Fibroblast of skin of scalp (primary cell): ENCODE results near the gene ADAM30.
"Not testable (repeated sequence)": the region's sequence is repeated elsewhere in the genome, so short reads cannot be mapped to it uniquely, and the experiment has no call there.

Experiments used
- DNase-seq: peaks from one replicate; pipeline ENCODE4 v3.0.0-alpha.2; 2013

The ADAM30 gene

DNA sequence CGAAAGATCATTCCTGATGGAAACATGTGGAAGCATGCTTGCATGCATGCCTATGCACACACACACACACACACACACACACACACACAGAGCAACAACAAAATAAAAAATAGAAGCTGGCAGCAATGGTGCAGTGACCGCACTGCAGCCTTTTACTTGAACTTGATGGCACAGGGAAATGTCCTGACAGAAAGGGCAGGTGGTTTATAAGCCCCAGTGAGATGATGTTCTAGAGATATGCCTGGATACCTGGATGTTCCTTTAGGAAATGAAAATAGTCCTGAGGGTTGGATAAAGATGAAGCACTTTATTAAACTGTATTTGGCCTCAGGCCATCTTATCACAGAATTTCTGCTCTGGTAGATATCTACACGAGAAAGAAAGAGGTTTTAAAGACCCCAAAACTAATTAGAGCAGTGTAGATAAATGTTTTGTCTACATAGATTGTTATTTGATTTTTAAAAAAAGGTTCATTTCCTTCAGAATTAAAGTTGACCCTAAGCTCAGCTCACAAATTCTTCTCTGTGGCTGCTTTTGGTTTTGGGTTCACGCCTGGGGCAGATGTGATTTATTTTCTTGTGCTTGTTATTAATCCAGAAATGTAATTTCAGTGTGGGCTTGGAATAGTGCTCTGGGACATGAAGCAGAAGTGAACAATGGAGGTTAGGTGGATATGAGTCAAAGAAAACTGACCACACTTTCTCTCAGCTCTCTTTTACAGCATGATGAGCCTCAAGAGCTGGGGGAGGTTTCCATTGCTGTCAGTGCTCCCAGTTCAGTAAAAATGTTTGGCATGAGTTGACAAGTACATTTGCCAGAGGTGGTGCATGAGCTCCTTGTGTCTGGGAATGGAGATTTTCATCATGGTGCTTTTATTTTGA is 22.9 kb downstream of the ADAM30 start:
- DNase-seq, result peak; percentile 69

DNA sequence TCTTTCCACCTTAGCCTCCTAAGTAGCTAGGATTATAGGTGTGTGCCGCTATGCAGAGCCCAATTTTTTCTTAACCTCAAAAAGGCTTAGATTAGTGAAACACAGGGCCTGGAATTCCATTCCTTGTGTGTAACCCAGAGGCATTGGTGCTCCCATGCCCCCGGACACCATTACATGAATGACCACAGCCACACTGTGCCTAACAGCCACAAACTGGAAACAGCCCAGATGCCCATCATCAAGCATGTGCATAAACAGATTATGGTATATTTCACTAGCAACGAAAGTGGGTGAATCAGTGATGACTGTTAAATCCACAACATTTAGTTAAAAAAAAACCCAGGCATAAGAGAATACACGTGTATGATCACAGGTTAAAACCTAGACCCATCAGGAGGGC is 24.4 kb downstream of the ADAM30 start:
- peak; percentile 15 for DNase-seq

DNA sequence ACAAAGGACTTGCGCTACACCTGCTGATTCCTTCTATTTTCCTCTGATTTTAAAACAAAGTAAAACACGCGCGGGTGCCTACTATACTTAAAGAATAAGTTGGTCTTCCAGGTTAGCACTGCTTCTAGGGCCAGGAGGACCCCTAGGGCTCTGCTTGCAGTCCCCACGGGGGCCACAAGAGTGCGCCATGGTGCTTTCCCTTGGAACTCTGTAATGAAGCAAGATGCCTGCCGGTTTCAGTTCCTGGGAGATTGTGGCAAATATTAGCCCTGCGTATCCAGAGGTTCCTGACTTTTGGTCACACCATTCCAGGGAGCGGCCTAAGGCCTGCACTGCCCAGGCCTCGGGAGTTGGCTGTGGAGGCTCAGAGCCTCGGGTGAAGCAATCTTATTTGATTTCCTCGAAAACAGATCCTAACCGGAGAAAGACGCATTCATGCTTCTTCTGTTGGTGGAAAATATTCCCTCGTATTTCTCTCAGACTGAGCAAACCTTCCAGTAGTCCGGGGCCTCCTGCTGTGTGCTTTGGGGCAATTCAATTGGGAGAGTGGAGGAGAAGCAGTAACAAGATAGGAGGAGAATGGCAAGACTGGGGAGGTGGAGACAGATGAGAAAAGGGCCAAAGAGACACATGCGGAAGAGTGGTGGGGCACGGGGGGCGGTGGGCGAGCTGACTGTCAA is 25.3 kb downstream of the ADAM30 start:
- DNase-seq, result peak; percentile 81

DNA sequence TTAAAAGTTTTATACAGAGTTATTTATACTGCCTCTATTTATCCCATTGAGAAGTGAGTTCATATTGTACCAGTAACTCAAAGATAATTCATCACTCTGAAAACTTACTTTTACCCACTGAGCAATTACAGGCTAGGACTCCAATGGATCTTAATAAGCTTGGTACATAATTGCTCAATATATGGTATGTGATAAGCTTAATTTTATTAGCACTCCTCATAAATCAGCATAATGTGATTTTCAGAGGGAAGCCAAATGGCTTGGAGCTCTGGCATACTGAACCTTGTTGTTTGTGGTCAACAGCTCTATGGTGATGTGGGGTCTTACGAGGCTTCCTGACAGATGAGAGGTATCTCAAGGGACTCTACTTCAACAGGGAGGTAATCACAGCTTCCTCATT is 26.3 kb downstream of the ADAM30 start:
- DNase-seq, result no peak

DNA sequence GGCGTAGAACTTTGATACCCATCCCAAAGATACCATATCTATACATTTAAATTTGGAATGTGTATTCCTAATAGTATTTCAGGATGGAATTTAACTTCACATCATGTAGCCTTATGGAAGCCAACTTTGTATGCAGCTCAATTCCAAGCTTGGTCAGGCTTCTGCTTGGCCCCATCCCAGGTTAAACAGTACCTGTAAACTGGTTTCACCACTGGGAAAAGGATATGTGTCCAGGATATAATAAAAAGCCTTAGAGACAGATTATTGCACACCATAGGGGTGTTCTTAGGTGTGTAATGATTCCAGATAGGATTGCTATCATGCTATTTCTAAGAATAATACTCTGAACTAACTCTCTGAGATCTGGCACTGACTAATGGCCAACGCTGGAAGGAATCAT is 28.1 kb downstream of the ADAM30 start:
- DNase-seq, result no peak

DNA sequence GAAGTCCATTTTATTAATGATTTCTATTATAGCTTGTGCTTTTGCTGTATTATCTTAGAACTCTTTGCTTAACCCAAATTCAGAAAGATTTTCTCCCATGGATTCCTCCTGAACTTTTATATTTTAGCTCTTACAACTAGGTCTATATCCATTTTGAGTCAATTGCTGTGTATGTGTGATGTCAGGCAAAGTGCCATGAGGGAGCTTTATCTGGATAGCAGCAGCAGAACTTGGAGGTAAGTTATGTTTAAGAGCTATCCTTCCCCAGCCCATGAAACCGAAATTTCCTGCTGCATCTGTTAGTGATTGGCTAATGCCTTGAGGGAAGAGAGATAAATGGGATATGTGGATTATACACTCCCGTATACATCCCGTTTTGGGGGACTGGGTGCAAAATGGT is 29.9 kb downstream of the ADAM30 start:
- no peak for DNase-seq

DNA sequence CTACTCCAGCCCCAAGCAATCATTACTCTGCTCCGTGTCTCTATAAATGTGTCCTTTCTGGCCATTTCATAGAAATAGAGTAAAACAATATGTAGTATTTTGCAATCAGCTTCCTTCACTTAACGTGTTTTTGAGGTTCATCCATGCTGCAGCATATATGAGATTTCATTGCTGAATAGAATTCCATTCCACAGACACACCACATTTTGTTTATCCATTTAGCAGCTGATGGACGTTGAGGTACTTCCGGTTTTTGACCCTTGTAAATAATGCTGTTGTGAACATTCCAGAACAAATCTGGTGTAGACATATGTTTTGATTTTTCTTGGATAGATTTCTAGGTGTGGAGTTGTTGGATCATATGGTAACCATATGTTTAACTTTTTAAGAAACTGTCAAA is 30.7 kb downstream of the ADAM30 start:
- DNase-seq, result peak; percentile 31

DNA sequence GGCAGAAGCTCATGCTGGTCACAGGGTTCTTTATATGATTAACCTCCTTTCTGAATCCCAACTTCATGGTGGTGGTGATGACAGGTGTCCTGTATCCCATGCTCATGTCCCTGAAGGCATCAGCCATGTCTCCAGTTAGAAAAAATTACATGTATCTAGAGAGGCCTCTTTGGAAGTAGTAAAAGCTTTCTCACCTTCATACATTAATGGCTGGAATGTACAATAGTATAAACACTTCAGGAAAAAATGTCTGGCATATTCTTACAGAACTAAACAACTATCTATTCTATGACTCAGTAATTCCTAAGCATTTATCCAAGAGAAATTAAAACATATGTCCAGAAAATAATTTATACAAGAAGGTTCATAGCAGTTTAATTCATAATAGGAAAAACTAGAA is 34.0 kb downstream of the ADAM30 start:
- no peak for DNase-seq

DNA sequence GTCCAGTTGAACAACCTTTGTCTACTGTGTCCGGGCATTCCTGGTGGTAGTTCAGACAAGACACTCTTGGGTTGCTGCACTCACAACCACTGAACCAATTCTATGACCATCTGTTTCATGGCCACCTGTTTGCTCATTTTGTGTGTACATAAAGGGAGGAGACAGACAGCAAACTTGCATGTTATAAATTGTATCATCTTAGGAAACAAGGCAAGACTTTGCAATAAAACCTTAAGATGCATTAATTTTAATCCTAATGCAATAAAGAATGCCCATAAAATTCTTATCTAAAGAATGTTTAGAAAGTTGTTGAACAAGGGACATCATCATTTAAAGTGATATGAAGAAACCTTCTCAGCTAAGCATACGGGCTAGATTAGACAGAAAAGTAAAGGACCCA is 34.8 kb downstream of the ADAM30 start:
- no peak for DNase-seq

DNA sequence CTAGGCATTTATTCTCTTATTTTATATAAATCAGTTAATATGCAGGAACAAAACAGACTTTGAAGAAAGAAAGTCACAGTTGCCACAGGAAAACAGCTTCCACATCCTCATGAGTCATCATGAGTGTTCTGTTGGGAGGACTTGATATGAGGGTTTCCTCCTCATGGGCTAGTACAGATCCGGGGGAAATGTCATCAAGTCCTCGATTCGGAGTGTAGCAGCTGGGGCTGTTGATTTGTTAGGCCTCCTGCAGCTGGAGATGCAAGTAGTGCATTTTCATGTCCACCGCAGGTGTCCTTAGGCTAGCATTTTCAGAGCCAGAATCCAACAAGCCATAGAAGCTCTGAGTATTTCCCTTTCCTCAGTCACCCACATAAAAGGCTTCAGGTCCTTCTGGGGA is 36.7 kb downstream of the ADAM30 start:
- peak; percentile 58 for DNase-seq

DNA sequence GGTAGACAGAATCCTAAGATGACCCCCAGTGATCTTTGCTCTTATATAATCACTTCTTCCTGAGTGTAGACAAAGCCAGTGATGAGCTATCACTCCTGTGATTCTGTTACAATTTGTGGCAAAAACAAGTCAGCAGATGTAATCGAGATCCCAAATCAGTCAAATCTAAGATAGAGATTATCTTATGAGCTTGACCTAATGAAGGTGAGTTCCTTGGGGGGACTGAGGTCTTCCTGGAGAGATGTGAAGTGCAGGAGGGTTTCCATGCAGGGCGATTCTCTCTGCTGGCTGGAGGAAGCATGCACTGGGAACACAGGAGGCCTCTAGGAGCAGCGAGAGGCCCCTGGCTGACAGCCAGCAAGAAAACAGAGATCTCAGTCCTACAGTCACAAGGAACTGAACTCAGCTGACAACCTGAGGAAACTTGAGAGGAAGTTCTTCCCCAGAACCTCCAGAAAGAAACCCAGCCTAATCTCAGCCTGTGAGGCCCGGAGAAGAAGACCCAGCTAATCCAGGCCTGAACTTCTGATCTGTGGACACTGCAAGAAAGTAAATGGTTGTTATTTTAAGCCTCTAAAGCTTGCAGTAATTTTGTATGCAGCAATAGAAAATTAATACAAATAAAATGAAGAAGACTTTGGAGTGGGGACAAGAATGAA is 37.6 kb downstream of the ADAM30 start:
- DNase-seq, result not testable (repeated sequence)

DNA sequence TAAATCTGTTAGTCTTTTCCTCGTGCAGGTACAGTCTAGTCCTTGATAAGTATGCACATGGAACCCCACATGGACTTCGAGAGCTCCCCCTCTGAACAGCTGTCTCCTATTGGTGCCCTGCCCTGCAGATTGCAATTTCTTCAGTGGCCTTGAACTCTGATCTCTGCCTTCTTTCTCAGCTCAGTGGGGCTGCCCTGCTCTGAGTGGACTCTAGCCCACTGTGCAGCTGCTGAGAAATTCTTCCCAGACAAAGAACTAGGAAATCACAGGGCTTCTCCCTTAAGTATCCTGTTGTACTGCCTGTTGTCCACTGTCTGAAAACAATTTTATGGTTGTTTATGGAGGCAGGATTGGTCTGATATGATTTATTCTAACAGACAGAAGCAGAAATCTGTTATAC is 38.2 kb downstream of the ADAM30 start:
- no peak for DNase-seq

DNA sequence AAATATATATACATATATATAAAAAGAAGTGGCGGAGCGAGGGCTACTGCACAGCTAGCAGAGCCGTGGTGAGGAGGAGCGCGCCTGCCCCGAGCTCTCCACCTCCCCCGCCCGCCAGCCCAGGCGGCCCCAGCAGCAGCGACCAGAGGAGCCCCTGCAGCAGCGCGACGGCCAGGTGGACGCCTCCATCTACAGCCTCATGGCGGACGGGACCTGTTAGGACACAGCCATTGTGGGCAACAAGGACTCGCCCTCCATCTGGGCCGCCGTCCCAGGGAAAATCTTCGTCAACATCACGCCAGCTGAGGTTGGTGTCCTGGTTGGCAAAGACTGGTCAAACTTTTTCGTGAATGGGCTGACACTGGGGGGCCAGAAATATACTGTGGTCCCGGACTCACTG is 43.2 kb downstream of the ADAM30 start:
- no peak for DNase-seq

DNA sequence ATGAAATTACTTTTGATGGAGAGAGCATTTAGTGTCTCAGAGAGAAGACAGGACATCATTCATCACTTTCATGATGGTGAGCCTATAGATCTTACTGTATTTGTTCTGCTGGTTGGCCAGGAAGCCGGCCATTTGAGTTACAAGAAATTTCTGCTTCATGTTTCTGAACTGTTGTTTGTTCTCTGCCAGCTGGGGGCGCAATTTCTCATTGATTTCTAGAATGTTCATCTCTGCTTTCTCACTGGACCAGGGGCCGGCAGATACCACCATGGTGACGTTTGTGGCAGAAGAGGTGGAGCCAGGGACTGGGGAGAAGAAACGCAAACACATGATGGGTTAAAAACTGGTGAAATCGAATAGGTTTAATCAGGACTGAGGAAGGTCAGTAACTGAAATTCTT is 52.1 kb downstream of the ADAM30 start:
- not testable (repeated sequence) for DNase-seq
